HG02642 (cell line): ENCODE results near the gene GIT1.

ENCODE experiments used
- ATAC-seq: cut with Tn5 transposase; IDR thresholded peaks from one replicate; pipeline ENCODE4 v1.9.1; 2021; ENCODE audit warnings: mild to moderate bottlenecking; ENCODE audit not compliant: unreplicated experiment, poor library complexity

Gene GIT1

GRCh38 chr17:29589524-29590410, at the start of gene GIT1:
TSS of gene GIT1 (minus strand) at chr17:29589648. CDS start at chr17:29589378, 270 bp downstream.
- peak; percentile 66 for ATAC-seq

- no peak for ATAC-seq
Measured at GRCh38 chr17:29633886-29634285, 44.4 kb upstream of the GIT1 start.

GRCh38 chr17:29630630-29631193, 41.3 kb upstream of the GIT1 start:
- no peak for ATAC-seq

GRCh38 chr17:29629839-29630238, 40.4 kb upstream of the GIT1 start:
- ATAC-seq, result no peak

GRCh38 chr17:29628644-29629043, 39.2 kb upstream of the GIT1 start:
- no peak for ATAC-seq

GRCh38 chr17:29627951-29628350, 38.5 kb upstream of the GIT1 start:
- ATAC-seq, result no peak

- ATAC-seq, result no peak
Measured at GRCh38 chr17:29625037-29625750, 35.7 kb upstream of the GIT1 start.

- no peak for ATAC-seq
Measured at GRCh38 chr17:29624586-29624985, 35.1 kb upstream of the GIT1 start.

GRCh38 chr17:29623283-29623647, 33.8 kb upstream of the GIT1 start:
- ATAC-seq, result no peak

GRCh38 chr17:29622337-29623282, 33.2 kb upstream of the GIT1 start, which contains the start of gene CORO6:
TSS of gene CORO6 (minus strand) at chr17:29622912. CDS start at chr17:29621421, 1,491 bp downstream.
- ATAC-seq, result peak; percentile 59

GRCh38 chr17:29621751-29622194, 32.3 kb upstream of the GIT1 start:
- ATAC-seq, result no peak

GRCh38 chr17:29620779-29621500, 31.5 kb upstream of the GIT1 start:
- ATAC-seq, result no peak

GRCh38 chr17:29620271-29620670, 30.8 kb upstream of the GIT1 start:
- no peak for ATAC-seq

GRCh38 chr17:29619251-29619650, 29.8 kb upstream of the GIT1 start:
- no peak for ATAC-seq

- ATAC-seq, result no peak
Measured at GRCh38 chr17:29618272-29619065, 29.0 kb upstream of the GIT1 start.

- peak; percentile 1 for ATAC-seq
Measured at GRCh38 chr17:29617481-29618271, 28.2 kb upstream of the GIT1 start.

GRCh38 chr17:29617125-29617480, 27.7 kb upstream of the GIT1 start:
- ATAC-seq, result peak; percentile 39
